Measurements from ENCODE around the gene FCN1.

DNA sequence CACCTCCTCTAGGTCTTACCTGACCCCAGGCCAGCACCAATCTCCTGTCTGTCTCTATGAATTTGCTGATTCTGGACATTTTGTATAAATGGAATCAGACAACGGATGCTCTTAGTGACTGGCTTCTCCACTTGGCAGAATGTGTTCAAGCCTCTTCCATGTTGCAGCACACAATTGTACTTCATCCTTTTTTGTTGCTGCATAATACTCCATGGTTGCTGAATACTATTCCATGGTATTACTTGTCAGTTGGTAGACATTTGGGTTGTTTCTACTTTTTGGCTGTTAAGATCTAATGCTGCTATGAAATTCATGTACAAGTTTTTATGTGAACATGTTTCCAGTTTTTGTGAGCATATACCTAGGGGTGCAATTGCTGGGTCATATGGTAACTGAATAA lies 34.3 kb upstream of the FCN1 start:
- no peak for TF ChIP-seq CTCF (IDR thresholded peaks at IDR 0.05)
- TF ChIP-seq POLR2A (IDR thresholded peaks at IDR 0.05): no peak
- TF ChIP-seq POLR2AphosphoS5 (IDR thresholded peaks at IDR 0.05): no peak
